HG03558 (cell line): ENCODE data around the gene DIAPH2.
"Not testable (repeated sequence)": the region's sequence is repeated elsewhere in the genome, so short reads cannot be mapped to it uniquely, and the experiment has no call there.

Experiments
- ATAC-seq: cut with Tn5 transposase; IDR thresholded peaks from one replicate; pipeline ENCODE4 v1.9.1; 2021; ENCODE audit warnings: moderate number of reproducible peaks; ENCODE audit not compliant: unreplicated experiment; ENCODE audit errors: extremely low read depth

Gene DIAPH2

GRCh38 chrX:96714393-96714792, 29.8 kb downstream of the DIAPH2 start:
- not testable (repeated sequence) for ATAC-seq

- ATAC-seq = no peak
These were observed 30.8 kb downstream of the DIAPH2 start for GRCh38 chrX:96715481-96715880.

GRCh38 chrX:96719161-96719875, 34.7 kb downstream of the DIAPH2 start:
- ATAC-seq = no peak

- ATAC-seq = peak; percentile 96
These were observed 36.7 kb downstream of the DIAPH2 start for GRCh38 chrX:96721354-96721753.

GRCh38 chrX:96722781-96723180, 38.1 kb downstream of the DIAPH2 start:
- no peak for ATAC-seq

GRCh38 chrX:96729053-96729452, 44.4 kb downstream of the DIAPH2 start:
- ATAC-seq = no peak

- no peak for ATAC-seq
These were observed 45.4 kb downstream of the DIAPH2 start for GRCh38 chrX:96729868-96730643.

GRCh38 chrX:96731000-96731399, 46.4 kb downstream of the DIAPH2 start:
- ATAC-seq = not testable (repeated sequence)

GRCh38 chrX:96743367-96744073, 58.9 kb downstream of the DIAPH2 start:
- ATAC-seq = no peak

GRCh38 chrX:96752781-96753180, 68.1 kb downstream of the DIAPH2 start:
- ATAC-seq = no peak

GRCh38 chrX:96753230-96753629, 68.6 kb downstream of the DIAPH2 start:
- ATAC-seq = no peak

GRCh38 chrX:96756491-96756890, 71.8 kb downstream of the DIAPH2 start:
- no peak for ATAC-seq

- ATAC-seq = no peak
These were observed 76.9 kb downstream of the DIAPH2 start for GRCh38 chrX:96761566-96761965.

GRCh38 chrX:96763608-96764007, 79.0 kb downstream of the DIAPH2 start:
- ATAC-seq = no peak

GRCh38 chrX:96764864-96765263, 80.2 kb downstream of the DIAPH2 start:
- peak; percentile 70 for ATAC-seq

- no peak for ATAC-seq
These were observed 85.7 kb downstream of the DIAPH2 start for GRCh38 chrX:96770315-96770714.

- ATAC-seq = no peak
These were observed 86.8 kb downstream of the DIAPH2 start for GRCh38 chrX:96771486-96771885.

GRCh38 chrX:96774116-96774515, 89.5 kb downstream of the DIAPH2 start:
- ATAC-seq = no peak

GRCh38 chrX:96776966-96777365, 92.3 kb downstream of the DIAPH2 start:
- ATAC-seq = no peak

GRCh38 chrX:96791559-96791958, 106.9 kb downstream of the DIAPH2 start:
- no peak for ATAC-seq

GRCh38 chrX:96792047-96792446, 107.4 kb downstream of the DIAPH2 start:
- ATAC-seq = no peak
